ENCODE measurements around the gene TSPAN5.
A peak's percentile ranks its signal among the peaks of the same experiment; 100 is the strongest.

- TF ChIP-seq CTCF (tag by site-specific recombination; IDR thresholded peaks at IDR 0.05) = peak; percentile 54; the same call in 1 of the 2 replicates
- TF ChIP-seq REST (tag by site-specific recombination; IDR thresholded peaks at IDR 0.05) = no peak
- no peak for TF ChIP-seq YY1 (tag by site-specific recombination; IDR thresholded peaks at IDR 0.05)
- no peak for TF ChIP-seq ZNF10 (tag by site-specific recombination; IDR thresholded peaks at IDR 0.05)
- TF ChIP-seq GLI2 (tag by site-specific recombination; IDR thresholded peaks at IDR 0.05; ENCODE audit: borderline replicate concordance, low read depth) = no peak
- no peak for TF ChIP-seq ZNF274 (IDR thresholded peaks at IDR 0.05; ENCODE audit: low read length)
- no peak for TF ChIP-seq ZNF274 (tag by site-specific recombination; IDR thresholded peaks at IDR 0.05; ENCODE audit: borderline replicate concordance)
- no peak for TF ChIP-seq ZNF404 (tag by site-specific recombination; IDR thresholded peaks at IDR 0.05)
- TF ChIP-seq ZNF157 (tag by site-specific recombination; IDR thresholded peaks at IDR 0.05) = no peak
These were observed 190.8 kb downstream of the TSPAN5 start for GRCh38 chr4:98467627-98468072.

All from HEK293 (cell line).